D341Med (cell line): ENCODE measurements around the gene GLI3.

Source experiments
- DNase-seq: peaks from one replicate; pipeline ENCODE4 v3.0.0; 2012; ENCODE audit warnings: low spot score

Gene GLI3

GRCh38 chr7:41925946-41926345 is 311.1 kb downstream of the GLI3 start:
- no peak for DNase-seq

GRCh38 chr7:41924796-41925195 is 312.2 kb downstream of the GLI3 start:
- no peak for DNase-seq

DNA sequence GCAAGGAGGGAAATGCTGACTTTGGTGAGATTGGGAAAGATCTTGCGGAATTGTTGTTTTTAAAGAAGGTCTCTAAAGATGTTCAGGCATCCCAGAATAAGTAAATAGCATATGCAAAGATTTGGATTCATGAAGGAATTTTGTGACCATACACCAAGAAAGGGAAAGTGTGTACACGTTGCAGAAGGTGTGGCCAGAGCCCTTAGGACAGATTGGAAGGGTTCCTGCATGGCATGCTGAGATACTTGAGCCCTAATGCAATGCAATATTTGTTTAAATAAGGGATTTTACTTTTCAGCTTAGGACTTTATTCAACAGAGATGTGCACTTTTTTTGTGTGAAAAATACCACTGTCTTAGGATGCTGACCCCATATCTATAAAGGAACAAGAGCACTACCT is 314.6 kb downstream of the GLI3 start:
- DNase-seq: no peak

GRCh38 chr7:41921453-41921981 is 315.5 kb downstream of the GLI3 start:
- DNase-seq: no peak

DNA sequence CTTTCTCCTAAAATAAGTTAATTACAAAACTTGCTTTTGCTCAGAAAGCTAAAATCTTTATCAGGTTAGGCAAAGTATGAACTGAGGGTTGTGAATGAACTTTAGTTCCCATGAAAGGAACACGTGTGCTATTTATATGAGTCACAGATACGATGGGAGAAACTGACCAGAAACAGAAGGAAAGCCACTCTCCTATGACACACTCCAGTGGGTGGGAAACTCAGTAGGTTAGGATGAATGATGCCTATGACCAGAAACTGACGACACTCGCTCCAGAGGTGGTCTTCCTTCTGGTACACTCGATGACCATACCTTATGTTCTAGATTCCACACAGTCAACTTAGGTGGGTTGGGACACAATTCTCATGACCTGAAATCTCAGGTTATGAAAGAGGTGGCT is 318.4 kb downstream of the GLI3 start:
- no peak for DNase-seq

- no peak for DNase-seq
Measured at GRCh38 chr7:41916450-41916927, 320.5 kb downstream of the GLI3 start.

GRCh38 chr7:41915871-41916270 is 321.1 kb downstream of the GLI3 start:
- DNase-seq: no peak

DNA sequence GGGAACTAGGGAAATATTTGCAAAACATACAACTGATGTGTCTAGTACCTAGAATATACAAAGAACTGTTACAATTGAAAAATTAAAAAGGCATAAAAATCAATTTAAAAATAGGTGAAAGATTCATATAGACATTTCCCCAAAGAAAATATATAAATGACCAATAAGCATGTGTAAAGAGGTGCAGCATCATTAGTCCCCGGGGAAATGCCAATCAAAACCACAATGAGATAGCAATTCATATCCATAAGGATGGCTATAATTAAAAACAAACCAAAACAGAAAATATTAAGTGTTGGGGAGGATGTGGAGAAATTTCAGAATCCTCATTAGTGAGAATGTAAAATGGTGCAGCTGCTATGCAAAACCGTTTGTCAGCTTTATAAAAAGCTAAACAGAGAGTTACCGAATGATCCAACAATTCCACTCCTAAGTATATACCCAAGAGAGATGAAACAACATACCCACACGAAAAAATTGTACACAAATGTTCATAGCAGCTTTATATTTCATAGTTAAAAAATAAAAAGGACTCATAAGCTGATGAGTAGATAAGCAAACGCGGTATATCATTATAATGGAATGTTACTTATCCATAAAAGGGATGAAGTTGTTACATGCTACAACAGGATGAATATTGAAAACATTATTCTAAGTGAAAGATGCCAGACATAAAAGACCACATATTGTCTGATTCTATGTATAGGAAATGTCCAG is 324.0 kb downstream of the GLI3 start:
- DNase-seq: no peak

DNA sequence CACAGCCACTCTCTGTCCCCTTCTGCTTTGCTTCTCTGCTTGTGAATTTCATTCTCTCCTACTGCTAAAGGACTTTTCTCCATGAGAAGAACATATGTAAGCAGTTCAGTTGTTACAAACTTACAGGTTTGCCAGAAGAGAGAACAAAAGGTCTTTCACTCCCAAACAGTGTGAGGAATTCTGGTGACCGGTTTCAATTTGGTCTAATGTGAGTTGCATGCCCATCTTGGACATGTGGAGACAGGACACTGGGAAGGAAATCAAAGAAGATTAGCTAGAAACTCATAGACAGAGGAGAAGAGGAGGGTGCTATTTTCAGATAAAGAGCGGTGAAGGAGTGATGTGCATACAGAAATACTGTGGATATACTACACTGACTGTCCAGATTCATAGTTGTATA is 324.6 kb downstream of the GLI3 start:
- no peak for DNase-seq

DNA sequence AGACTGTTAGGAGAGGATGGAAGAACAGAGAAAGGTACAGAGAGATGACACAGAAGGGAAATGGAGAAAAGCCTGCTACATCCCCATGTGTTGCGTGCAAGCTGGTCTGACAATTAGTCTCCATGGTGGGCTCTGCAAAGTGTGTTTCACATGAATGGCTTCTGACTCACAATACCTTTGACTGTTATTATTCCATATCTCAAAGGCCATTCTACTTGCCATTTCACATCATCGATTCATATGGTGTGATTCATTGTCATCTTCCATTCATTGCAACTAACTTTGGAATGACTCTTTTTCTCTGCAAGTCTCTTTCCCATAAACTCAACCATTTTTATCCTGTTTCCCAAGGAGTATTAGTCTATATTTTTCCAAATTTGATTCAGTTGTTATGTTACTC is 325.2 kb downstream of the GLI3 start:
- no peak for DNase-seq
